Mucosa of rectum (tissue), 2 donors: Measurements from ENCODE around the gene BEGAIN.

Experiments used
- H3K27ac ChIP-seq, 2 donors: one replicate each; pipeline ENCODE4 v1.7.0; 2013; ENCODE audit warnings: inconsistent platforms in 2 of 2, low read depth in 2 of 2, low read length in 2 of 2
- H3K27me3 ChIP-seq, 2 donors: one replicate each; pipeline ENCODE4 v1.7.0; 2013; ENCODE audit warnings: low read length in 2 of 2; ENCODE audit not compliant: control insufficient read depth in 2 of 2, insufficient read depth in 2 of 2
- H3K36me3 ChIP-seq, 2 donors: one replicate each; pipeline ENCODE4 v1.7.0; 2013; ENCODE audit warnings: low read length in 2 of 2; ENCODE audit not compliant: control insufficient read depth in 2 of 2, insufficient read depth in 2 of 2
- H3K4me1 ChIP-seq, 2 donors: one replicate each; pipeline ENCODE4 v1.7.0; 2013; ENCODE audit warnings: low read length in 2 of 2, mild to moderate bottlenecking in 1 of 2; ENCODE audit not compliant: control insufficient read depth in 2 of 2, insufficient read depth in 2 of 2
- H3K4me3 ChIP-seq, 2 donors: one replicate each; pipeline ENCODE4 v1.7.0; 2013; ENCODE audit warnings: low read length in 2 of 2
- H3K9ac ChIP-seq, 2 donors: one replicate each; pipeline ENCODE4 v1.7.0; 2013; ENCODE audit warnings: low read length in 2 of 2, low read depth in 1 of 2, mild to moderate bottlenecking in 1 of 2
- H3K9me3 ChIP-seq, 2 donors: one replicate each; pipeline ENCODE4 v1.7.0; 2013; ENCODE audit warnings: low read length in 2 of 2; ENCODE audit not compliant: control insufficient read depth in 2 of 2
- donor health status: healthy.
- donor health status: Normal muscosa, but diverticular disease.

The BEGAIN gene

DNA sequence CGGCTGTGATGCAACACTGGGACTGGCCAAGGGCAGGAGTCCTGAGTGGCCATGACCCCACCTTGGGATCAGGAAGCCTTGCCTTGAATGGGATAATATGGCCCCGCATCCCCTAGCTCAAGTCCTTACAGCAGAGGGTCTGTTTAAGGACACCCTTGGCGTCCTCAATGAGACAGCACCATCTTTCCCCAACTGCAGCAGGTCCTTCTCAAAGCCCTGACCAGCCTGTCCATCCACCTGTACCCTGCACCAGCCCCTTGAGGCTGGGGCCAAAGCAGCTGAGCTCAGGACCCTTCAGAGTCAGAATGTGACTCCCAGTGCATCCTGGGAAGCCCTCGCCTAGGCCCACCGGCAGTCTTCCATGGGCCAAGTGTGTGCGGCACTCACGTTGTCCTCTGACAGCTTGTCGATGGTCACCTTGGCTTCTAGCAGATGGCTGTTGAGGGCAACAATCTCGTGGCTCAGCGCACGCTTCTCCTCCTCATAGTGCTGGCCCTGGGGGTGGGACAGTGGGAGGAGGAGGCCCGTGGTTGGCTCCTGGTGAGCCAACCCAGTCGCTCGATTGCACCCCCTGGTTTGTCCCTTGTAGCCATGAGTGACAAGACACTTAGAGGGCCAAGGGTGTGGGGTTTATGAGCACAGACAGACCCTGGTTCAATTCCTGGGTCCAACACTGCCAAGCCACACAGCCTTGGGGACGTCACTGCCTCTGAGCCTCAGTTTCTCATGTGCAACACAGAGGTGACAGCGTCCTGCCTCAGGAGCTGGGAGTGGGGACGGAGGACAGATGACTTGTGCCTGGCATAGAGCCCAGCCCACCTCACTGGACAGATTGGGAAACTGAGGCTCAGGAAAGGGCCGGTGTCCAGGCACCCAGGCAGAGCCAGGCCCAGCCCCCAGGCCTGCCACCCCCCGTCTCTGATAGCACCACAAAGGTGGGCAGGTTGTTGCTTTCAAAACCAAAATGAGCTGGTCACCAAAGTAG, 43.5 kb downstream of the BEGAIN start:
- H3K9ac ChIP-seq, result no peak overlapping the region
- no peak overlapping the region for H3K4me3 ChIP-seq
- no peak overlapping the region for H3K27ac ChIP-seq
- peaks cover 30 to 31% of the 10 kb centered on the region in 2 donors for H3K4me1 ChIP-seq
- H3K9me3 ChIP-seq, result no peaks in the 10 kb centered on the region
- H3K27me3 ChIP-seq, result no peaks in the 10 kb centered on the region
- H3K36me3 ChIP-seq, result no peaks in the 10 kb centered on the region

DNA sequence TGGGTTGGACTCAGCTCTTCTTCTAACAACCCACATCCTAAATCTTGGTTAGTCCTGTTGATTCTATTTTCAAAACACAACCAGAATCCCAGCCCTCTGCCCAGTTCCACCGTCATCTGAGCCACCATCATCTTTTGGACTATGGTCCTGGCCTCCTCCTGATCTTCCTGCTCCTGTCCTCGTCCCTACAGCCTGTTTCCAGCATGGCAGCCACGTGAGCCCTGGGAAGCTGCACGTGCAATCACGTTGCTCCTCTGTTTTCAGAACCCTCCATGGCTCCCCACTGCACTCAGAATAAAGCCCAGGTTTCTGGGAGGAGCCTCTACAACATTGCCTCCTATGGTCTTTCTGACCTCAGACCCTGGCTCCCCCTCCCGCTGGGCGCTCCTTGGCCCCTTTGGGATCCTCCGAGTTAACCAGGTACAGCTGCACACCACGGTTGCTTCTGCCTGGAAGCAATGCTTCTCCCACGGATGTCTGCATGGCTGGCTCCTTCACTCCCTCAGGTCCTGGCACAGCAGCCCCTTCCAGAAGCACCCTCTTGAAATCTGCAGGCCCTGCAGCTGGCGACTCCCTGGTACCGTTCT, 44.5 kb downstream of the BEGAIN start:
- Histone ChIP-seq H3K4me3 (no peak overlapping the region), H3K27ac (no peak overlapping the region), H3K27me3 (no peaks in the 10 kb centered on the region), H3K9ac (no peak overlapping the region), H3K36me3 (no peaks in the 10 kb centered on the region), H3K9me3 (no peaks in the 10 kb centered on the region), H3K4me1 (peaks cover 22% of the 10 kb centered on the region in 2 donors)

DNA sequence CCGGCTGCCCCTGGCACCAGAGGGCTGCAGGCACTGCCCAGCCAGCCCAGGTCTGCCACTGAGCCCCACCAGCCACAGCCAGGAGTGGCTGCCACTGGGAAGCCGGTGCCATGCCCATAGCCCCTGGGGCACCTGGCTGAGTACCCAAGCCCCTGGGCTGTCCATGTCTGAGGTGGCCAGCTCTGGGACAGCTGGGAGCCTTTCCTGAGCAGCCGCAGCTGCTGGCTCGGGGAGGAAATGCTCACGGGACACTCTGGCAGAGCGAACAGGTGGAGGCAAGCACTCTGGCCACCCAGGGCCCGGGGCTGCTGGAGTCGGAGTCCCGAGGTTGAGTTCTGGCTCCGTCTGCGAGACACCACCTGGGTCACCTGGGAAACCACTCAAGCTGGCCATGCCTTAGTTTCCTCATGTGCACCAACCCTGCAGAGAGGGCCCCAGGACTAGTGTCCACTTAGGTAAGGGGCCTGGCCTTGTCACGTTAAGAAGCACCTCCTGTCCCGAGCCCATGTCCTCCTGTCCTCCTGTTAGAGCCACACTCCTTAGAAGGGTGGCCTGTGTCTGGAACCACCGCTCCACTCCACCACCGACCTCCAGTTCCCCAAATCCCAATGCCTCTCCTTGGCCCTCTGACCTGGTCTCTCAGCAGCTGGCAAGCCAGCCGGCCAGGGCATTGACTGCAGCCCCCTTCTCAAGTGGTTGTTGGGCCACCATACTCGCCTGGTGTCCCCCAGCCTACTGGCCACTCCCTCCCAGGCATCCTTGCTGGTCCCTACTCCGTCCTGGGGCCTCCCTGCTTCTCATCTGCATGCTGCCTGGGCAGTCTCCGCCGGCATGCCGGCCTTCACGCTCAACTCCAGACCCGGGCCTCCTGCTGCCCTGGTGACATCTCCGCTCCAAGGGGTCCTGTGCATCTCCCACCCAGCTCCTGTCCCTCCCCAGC, 45.3 kb downstream of the BEGAIN start:
- no peak overlapping the region for H3K9ac ChIP-seq
- H3K9me3 ChIP-seq, result no peaks in the 10 kb centered on the region
- H3K4me3 ChIP-seq, result no peak overlapping the region
- no peaks in the 10 kb centered on the region for H3K36me3 ChIP-seq
- no peaks in the 10 kb centered on the region for H3K27me3 ChIP-seq
- peaks cover 13 to 14% of the 10 kb centered on the region in 2 donors for H3K4me1 ChIP-seq
- H3K27ac ChIP-seq, result no peak overlapping the region

DNA sequence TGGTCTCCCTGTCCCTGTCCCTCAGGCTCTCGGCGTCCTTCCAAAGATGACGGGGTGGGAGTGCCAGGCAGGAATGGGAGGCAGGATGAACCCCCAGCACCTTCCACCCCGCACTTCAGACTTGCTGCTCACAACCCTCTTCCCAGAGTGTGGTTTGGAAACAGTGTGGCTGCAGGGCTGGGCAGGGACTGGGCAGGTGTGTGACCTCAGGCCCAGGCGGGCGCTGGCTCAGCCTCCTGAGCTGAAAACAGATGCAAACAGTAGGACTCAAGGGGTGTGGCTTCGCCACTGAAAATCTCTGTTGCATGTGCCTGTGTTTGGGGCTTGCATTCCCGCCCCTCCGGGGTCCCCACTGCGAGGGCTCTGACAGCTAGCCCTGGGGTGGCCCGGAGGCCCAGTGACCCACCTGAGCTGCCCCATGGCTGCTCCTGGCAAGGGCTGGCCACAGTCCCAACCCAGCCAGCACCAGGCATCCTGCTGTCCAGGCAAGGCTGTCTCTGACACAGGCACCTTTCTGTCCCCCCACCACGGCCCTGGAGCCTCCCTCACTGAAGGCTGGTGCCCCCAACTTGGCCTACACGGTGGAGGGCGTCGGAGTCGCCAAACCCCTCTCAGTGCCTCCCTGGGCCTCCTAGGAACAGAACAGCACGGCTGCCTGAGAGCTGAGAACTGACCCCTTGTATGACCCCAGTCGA, 46.1 kb downstream of the BEGAIN start:
- Histone ChIP-seq H3K4me1 (peaks cover 9 to 12% of the 10 kb centered on the region in 2 donors), H3K27ac (no peak overlapping the region), H3K9ac (no peak overlapping the region), H3K36me3 (no peaks in the 10 kb centered on the region), H3K4me3 (no peak overlapping the region), H3K9me3 (no peaks in the 10 kb centered on the region), H3K27me3 (no peaks in the 10 kb centered on the region)

DNA sequence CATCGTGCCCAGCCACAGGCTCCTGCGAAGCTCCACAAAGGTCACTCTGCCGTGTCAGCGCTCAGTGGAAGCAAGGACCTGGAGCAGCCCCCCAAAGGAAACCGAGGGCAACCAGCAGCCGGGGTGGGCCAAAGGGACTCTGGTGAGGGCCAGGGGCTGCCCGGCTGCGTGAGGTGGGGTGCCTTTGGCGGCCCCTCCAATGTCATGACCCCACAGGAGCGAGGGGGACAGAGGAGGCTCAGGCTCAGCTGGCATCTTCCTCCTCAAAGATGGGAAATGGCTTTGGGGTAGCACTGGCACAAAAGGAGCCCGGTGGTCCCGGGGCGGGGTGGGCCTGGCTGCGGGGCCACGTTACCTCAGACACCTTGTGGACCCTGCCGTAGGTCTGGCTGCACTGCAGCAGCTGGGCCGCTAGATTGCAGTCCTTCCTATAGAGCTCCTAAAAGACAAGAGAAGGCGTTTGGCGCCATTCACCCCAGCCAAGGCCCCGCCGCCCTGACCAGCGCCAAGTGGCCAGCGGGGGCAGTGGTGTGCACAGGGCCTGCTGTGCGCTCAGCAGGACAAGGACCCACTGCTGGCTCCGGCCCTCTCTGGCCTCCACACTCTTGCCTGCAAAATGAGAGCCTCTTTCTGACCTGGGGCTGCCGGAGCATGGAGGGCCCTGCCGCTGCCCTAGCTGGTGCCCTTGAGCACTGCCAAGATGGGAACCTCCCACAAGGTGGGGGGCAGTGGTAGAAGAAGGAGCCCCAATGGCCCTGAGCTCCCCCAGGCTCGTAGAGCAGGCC, 46.9 kb downstream of the BEGAIN start:
- peaks cover 4 to 5% of the 10 kb centered on the region in 2 donors for H3K4me1 ChIP-seq
- H3K27ac ChIP-seq, result no peak overlapping the region

DNA sequence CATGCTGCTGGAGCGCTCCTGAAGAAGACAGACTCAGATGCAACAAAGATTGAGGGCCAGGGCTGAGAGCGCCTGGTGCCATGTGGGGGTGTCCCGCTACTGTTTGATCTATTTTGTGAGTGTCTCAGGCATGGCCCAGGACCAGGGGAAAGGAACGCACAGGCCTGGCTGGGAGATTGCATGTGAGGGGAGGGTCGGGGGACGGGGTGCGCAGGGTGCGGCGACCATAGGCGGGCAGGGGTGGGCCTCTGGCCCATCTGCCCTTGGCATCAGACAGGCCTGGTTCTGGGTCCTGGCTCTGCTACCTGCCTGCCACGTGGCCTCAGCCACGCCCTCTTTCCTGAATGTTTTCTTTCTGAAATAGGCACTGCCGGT, 47.5 kb downstream of the BEGAIN start:
- Histone ChIP-seq H3K9me3 (no peaks in the 10 kb centered on the region), H3K27ac (no peak overlapping the region), H3K4me1 (peaks cover 0 to 4% of the 10 kb centered on the region in 2 donors), H3K27me3 (no peaks in the 10 kb centered on the region), H3K36me3 (no peaks in the 10 kb centered on the region), H3K9ac (no peak overlapping the region), H3K4me3 (no peak overlapping the region)

More for the DNA sequence above, 46.9 kb downstream of the BEGAIN start:
- Histone ChIP-seq H3K9ac (no peak overlapping the region), H3K9me3 (no peaks in the 10 kb centered on the region), H3K36me3 (no peaks in the 10 kb centered on the region), H3K4me3 (no peak overlapping the region), H3K27me3 (no peaks in the 10 kb centered on the region)

DNA sequence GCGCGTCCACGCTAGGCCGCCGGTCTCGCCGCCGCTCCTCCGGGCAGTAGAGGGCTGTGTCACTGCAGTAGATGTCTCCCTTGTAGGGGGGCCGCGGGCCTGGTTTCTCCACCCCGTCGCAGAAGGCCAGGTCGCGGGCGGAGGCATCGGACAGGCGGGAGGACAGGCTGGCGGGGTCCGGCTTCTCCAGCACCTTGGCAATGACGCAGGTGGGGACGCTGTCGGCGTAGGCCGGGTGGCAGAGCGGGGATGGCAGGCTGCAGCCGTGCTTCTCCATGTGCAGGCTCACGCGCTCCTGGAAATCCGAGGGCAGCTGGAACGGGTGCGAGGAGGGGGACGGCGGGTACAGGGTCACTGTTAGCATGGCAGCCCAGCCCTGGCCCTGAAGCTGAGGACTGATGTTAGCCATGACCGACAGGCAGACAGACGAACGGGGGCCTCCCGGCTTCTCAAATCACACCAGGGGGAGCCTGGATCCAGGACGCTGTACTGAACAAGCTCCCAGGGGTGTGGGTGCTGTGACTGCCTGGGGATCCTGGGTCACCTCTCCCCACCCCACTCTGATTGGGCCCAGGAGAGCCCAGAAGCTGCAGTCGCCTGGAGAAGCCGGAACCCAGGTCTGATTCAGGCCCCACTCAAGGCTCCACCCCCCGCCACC, 48.1 kb downstream of the BEGAIN start:
- no peak overlapping the region for H3K9ac ChIP-seq
- no peaks in the 10 kb centered on the region for H3K36me3 ChIP-seq
- H3K9me3 ChIP-seq, result no peaks in the 10 kb centered on the region
- no peaks in the 10 kb centered on the region for H3K27me3 ChIP-seq
- H3K4me3 ChIP-seq, result no peak overlapping the region
- no peak overlapping the region for H3K27ac ChIP-seq
- H3K4me1 ChIP-seq, result no peaks in the 10 kb centered on the region

DNA sequence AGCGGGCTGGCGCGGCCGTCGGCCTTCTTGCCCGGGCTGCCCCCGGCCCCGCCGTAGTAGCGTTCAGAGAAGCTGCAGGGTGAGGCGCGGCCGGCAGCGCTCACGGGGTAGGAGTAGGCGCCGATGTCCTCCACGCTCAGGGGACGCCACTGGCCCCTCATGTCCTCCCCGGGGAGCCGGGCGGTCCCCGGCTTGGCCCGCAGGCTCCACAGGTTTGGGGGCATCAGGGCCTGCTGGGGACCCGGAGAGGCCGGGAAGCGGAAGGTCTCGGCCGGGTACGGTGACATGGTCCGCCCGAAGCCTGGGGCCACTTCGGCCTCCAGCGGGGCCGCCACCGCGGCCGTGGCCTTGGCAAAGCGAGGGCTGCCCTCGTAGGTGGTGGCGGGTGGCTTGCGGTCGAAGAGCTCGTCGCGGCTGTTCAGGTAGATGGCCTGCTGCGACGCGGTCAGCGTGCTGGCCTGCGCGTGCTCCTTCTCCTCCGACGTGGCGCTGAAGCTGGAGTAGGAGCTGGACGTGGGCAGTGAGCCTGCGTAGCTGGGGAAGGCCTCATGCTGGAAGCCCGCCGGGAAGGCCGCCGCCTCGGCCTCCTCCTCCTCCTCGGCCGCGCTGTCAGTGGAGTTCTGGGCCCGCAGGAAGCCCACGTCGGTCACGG, 48.7 kb downstream of the BEGAIN start:
- H3K4me3 ChIP-seq, result no peak overlapping the region
- peaks cover 0 to 4% of the 10 kb centered on the region in 2 donors for H3K4me1 ChIP-seq
- H3K36me3 ChIP-seq, result no peaks in the 10 kb centered on the region
- H3K27ac ChIP-seq, result no peak overlapping the region
- no peaks in the 10 kb centered on the region for H3K9me3 ChIP-seq
- H3K27me3 ChIP-seq, result no peaks in the 10 kb centered on the region
- no peak overlapping the region for H3K9ac ChIP-seq
